Activated B cell treated with CpG ODN at 0.5 μM for 24 hours (primary cell): ENCODE results near the gene LIPG. TPM values are rescaled to one million over a fixed set of nuclear protein-coding genes. Genes with fewer than 3 reads are reported as not detected.
"Not testable (repeated sequence)": the region's sequence is repeated elsewhere in the genome, so short reads cannot be mapped to it uniquely, and the experiment has no call there.

Source experiments
- ATAC-seq: fragments of 200-7000 bp; cut with Tn5 transposase; one replicate; pipeline ENCODE4 v1.10.0; 2021; ENCODE audit warnings: low read depth, mild to moderate bottlenecking, moderate library complexity
- CTCF ChIA-PET: fragments of 350-600 bp; sonication (Branson Sonifier 250); formaldehyde crosslinking; loops from one replicate; lab custom pipeline; 2021; ENCODE audit warnings: antibody characterized with exemption; lab: Charles Lee
- POLR2A ChIA-PET: fragments of 350-600 bp; sonication (Branson Sonifier 250); formaldehyde crosslinking; loops from one replicate; lab custom pipeline; 2021; ENCODE audit warnings: antibody characterized with exemption; lab: Charles Lee
- DNase-seq: peaks from one replicate; pipeline ENCODE4 v3.0.0; 2022
- H3K27ac Mint-ChIP-seq: one replicate; pipeline ENCODE4 v1.8.0; 2020; ENCODE audit warnings: mixed read lengths
- H3K27me3 Mint-ChIP-seq: one replicate; pipeline ENCODE4 v1.8.0; 2021; ENCODE audit warnings: mixed read lengths
- H3K36me3 Mint-ChIP-seq: one replicate; pipeline ENCODE4 v1.8.0; 2021; ENCODE audit warnings: low read depth, mixed read lengths
- H3K4me1 Mint-ChIP-seq: one replicate; pipeline ENCODE4 v1.8.0; 2021; ENCODE audit warnings: mixed read lengths
- H3K4me3 Mint-ChIP-seq: one replicate; pipeline ENCODE4 v1.8.0; 2020; ENCODE audit warnings: mild to moderate bottlenecking, mixed read lengths
- H3K9me3 Mint-ChIP-seq: one replicate; pipeline ENCODE4 v1.8.0; 2020; ENCODE audit warnings: mixed read lengths
- CTCF ChIP-seq: fragments of 200-600 bp; IDR thresholded peaks from one replicate; pipeline ENCODE4 v1.8.0; 2022; ENCODE audit warnings: antibody characterized with exemption, mild to moderate bottlenecking
- intact Hi-C: fragments of 100-400 bp; cut with micrococcal nuclease; formaldehyde crosslinking; loops from one replicate; pipeline ENCODE4 v1.15.1; 2024
- total RNA-seq: library from RNA; stranded (reverse); gene quantifications from 2 replicates; pipeline ENCODE4 v1.2.3, GENCODE V29; 2022

Gene LIPG
- total RNA-seq, 1 donor from 2014 or later, result 0.29 TPM

DNA sequence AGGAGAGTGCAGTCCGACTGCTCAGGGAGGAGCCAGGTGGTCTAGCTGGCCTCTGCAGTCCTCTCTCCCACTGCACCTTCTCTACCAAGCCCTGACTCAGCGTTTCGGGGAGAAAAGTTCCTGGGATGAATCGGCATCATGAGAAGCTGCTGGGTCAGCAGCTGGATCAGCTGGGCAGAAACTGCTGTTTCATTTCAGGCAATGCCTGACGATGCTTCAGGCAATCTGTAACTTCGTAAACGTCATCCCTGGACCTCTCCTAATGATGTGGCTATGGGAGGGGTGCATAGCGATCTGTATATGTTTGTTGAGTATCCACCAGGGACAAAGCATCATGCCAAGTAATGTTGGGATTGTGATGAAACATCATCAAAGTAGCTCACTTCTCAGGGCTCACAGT is 20.7 kb downstream of the LIPG start:
- H3K27ac Mint-ChIP-seq, result no peak overlapping the region
- ChIA-PET POLR2A (no interaction called here), CTCF (no interaction called here)
- TF ChIP-seq CTCF, result no peak
- ATAC-seq (no peak), DNase-seq (no peak)
- intact Hi-C loops, result no loop called here
- H3K4me3 Mint-ChIP-seq, result no peak overlapping the region
- no peaks in the 10 kb centered on the region for H3K36me3 Mint-ChIP-seq
- H3K4me1 Mint-ChIP-seq, result no peaks in the 10 kb centered on the region
- H3K9me3 Mint-ChIP-seq, result no peaks in the 10 kb centered on the region
- peaks cover 19% of the 10 kb centered on the region for H3K27me3 Mint-ChIP-seq

DNA sequence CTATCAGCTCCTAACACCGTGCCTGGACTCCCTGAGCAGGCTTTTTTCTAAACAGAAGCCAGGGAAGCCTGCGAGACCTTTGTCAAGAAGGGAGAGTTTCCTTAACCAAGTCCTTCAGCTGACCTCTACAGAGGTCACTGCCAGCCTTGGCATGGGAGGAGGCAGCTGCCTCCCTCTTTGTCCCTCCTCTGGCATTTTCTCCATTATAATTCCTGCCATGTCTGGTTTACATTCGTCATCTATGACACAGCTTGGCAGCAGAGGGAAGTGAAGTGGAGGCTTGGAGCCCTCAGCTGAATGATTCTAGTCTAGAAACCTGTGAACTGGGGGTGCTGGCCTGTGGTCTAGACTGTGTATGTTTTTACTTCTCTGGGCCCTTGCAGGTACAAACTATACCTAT is 22.5 kb downstream of the LIPG start:
- no peak for TF ChIP-seq CTCF
- POLR2A ChIA-PET, result no interaction called here
- CTCF ChIA-PET, result no interaction called here
- Mint-ChIP-seq H3K27me3 (peaks cover 19% of the 10 kb centered on the region), H3K36me3 (no peaks in the 10 kb centered on the region), H3K9me3 (no peaks in the 10 kb centered on the region), H3K4me1 (no peaks in the 10 kb centered on the region), H3K4me3 (no peak overlapping the region), H3K27ac (no peak overlapping the region)
- ATAC-seq, result no peak
- intact Hi-C loops, result no loop called here
- no peak for DNase-seq

- DNase-seq, H3K36me3 Mint-ChIP-seq, intact Hi-C loops, H3K9me3 Mint-ChIP-seq, POLR2A ChIA-PET, H3K27ac Mint-ChIP-seq, H3K4me1 Mint-ChIP-seq, CTCF ChIA-PET, ATAC-seq, H3K4me3 Mint-ChIP-seq: not testable (repeated sequence)
- H3K27me3 Mint-ChIP-seq, result peaks cover 19% of the 10 kb centered on the region
These were observed 23.1 kb downstream of the LIPG start for GRCh38 chr18:49584951-49585350.

GRCh38 chr18:49585781-49586663 is 24.2 kb downstream of the LIPG start:
- TF ChIP-seq CTCF, result no peak
- Mint-ChIP-seq H3K4me3 (no peak overlapping the region), H3K36me3 (no peaks in the 10 kb centered on the region), H3K27ac (no peak overlapping the region), H3K9me3 (no peaks in the 10 kb centered on the region), H3K4me1 (no peaks in the 10 kb centered on the region), H3K27me3 (peaks cover 19% of the 10 kb centered on the region)
- DNase-seq (no peak), ATAC-seq (no peak)
- intact Hi-C loops, result no loop called here
- CTCF ChIA-PET, result no interaction called here
- POLR2A ChIA-PET, result no interaction called here

- DNase-seq (no peak), ATAC-seq (no peak)
- Mint-ChIP-seq H3K36me3 (no peaks in the 10 kb centered on the region), H3K27ac (no peak overlapping the region), H3K4me3 (no peak overlapping the region), H3K4me1 (no peaks in the 10 kb centered on the region), H3K9me3 (no peaks in the 10 kb centered on the region), H3K27me3 (peaks cover 4% of the 10 kb centered on the region)
- POLR2A ChIA-PET, result no interaction called here
- no peak for TF ChIP-seq CTCF
- intact Hi-C loops, result no loop called here
- CTCF ChIA-PET, result no interaction called here
These were observed 26.3 kb downstream of the LIPG start for GRCh38 chr18:49588171-49588570.
